Mucosa of descending colon (tissue), 3 donors: ENCODE results near the gene MTUS2. TPM values are rescaled to one million over a fixed set of nuclear protein-coding genes. Genes with fewer than 3 reads are reported as not detected.
"Not testable (repeated sequence)": the region's sequence is repeated elsewhere in the genome, so short reads cannot be mapped to it uniquely, and the experiment has no call there.

Experiments
- ATAC-seq: fragments of 200-7000 bp; cut with Tn5 transposase; one replicate; pipeline ENCODE4 v1.9.1; 2020; ENCODE audit warnings: mild to moderate bottlenecking, moderate library complexity
- DNase-seq, 3 donors: peaks; one replicate each; pipeline ENCODE4 v3.0.0-alpha.2; 2020
- H3K36me3 ChIP-seq: fragments of 200-600 bp; one replicate; pipeline ENCODE4 v1.8.0; 2021; ENCODE audit warnings: low read depth, mild to moderate bottlenecking
- H3K4me1 ChIP-seq: fragments of 200-600 bp; one replicate; pipeline ENCODE4 v1.8.0; 2021; ENCODE audit warnings: low read depth, mild to moderate bottlenecking
- H3K4me3 ChIP-seq: fragments of 200-600 bp; one replicate; pipeline ENCODE4 v1.8.0; 2021; ENCODE audit warnings: mild to moderate bottlenecking
- H3K9me3 ChIP-seq: fragments of 200-600 bp; one replicate; pipeline ENCODE4 v1.8.0; 2021; ENCODE audit warnings: mild to moderate bottlenecking
- CTCF ChIP-seq: fragments of 200-600 bp; IDR thresholded peaks from one replicate; pipeline ENCODE4 v1.8.0; 2022; ENCODE audit warnings: antibody characterized with exemption, mild to moderate bottlenecking
- intact Hi-C, 2 donors: fragments of 100-400 bp; cut with DNase I in 1 of 2; cut with micrococcal nuclease in 1 of 2; formaldehyde crosslinking; loops; one replicate each; pipeline versions ENCODE4 v1.11.0 to v1.11.1; 2022; cut with DNase I, micrococcal nuclease
- total RNA-seq, 3 donors: library from RNA; stranded (reverse); fragmentation: NEBNext Ultra II Directional in 2 of 3; extraction: Animal tissue kit (Norgen Biotek cat#: 25700) in 2 of 3; gene quantifications; one replicate each; pipeline versions ENCODE4 v1.2.1 to v1.2.4, GENCODE V29; 2021 to 2023
- donor health status: DM: no; HTN: no; CAD: no; lungs with moderate emphysema.
- donor health status: DM: no; HTN: no; CAD: no.
- donor health status: DM: no; HTN: yes; CAD: no.

The MTUS2 gene
- total RNA-seq, 3 donors from 2014 or later: 0.09 to 0.85 (median 0.60) TPM

GRCh38 chr13:29196409-29197074, 376.4 kb downstream of the MTUS2 start:
- intact Hi-C loops: no loop called here
- no peak overlapping the region for H3K4me3 ChIP-seq
- no peaks in the 10 kb centered on the region for H3K4me1 ChIP-seq
- TF ChIP-seq CTCF: no peak
- peaks cover 29% of the 10 kb centered on the region for H3K9me3 ChIP-seq
- no peak for DNase-seq
- ATAC-seq: no peak
- no peaks in the 10 kb centered on the region for H3K36me3 ChIP-seq

- H3K36me3 ChIP-seq, H3K4me1 ChIP-seq, intact Hi-C loops, H3K4me3 ChIP-seq, ATAC-seq, DNase-seq: not testable (repeated sequence)
- H3K9me3 ChIP-seq: peaks cover 28% of the 10 kb centered on the region
Observed at GRCh38 chr13:29202753-29203152, 382.6 kb downstream of the MTUS2 start.

GRCh38 chr13:29204651-29205050, 384.5 kb downstream of the MTUS2 start:
- H3K4me3 ChIP-seq: no peak overlapping the region
- no peaks in the 10 kb centered on the region for H3K4me1 ChIP-seq
- H3K36me3 ChIP-seq: no peaks in the 10 kb centered on the region
- peaks cover 23% of the 10 kb centered on the region for H3K9me3 ChIP-seq
- ATAC-seq (no peak), DNase-seq (no peak)
- no peak for TF ChIP-seq CTCF
- intact Hi-C loops: no loop called here

GRCh38 chr13:29210676-29211075, 390.5 kb downstream of the MTUS2 start:
- no peak for TF ChIP-seq CTCF
- peaks cover 16% of the 10 kb centered on the region for H3K9me3 ChIP-seq
- no peaks in the 10 kb centered on the region for H3K36me3 ChIP-seq
- intact Hi-C loops: no loop called here
- ATAC-seq (no peak), DNase-seq (no peak)
- no peaks in the 10 kb centered on the region for H3K4me1 ChIP-seq
- H3K4me3 ChIP-seq: no peak overlapping the region

- ATAC-seq, H3K36me3 ChIP-seq, DNase-seq, intact Hi-C loops, H3K4me3 ChIP-seq, H3K4me1 ChIP-seq: not testable (repeated sequence)
- H3K9me3 ChIP-seq: peaks cover 17% of the 10 kb centered on the region
Observed at GRCh38 chr13:29211162-29211561, 391.0 kb downstream of the MTUS2 start.

GRCh38 chr13:29222458-29222857, 402.3 kb downstream of the MTUS2 start:
- Histone ChIP-seq H3K4me3 (no peak overlapping the region), H3K9me3 (peaks cover 48% of the 10 kb centered on the region), H3K4me1 (no peaks in the 10 kb centered on the region), H3K36me3 (no peaks in the 10 kb centered on the region)
- ATAC-seq (no peak), DNase-seq (no peak)
- intact Hi-C loops: no loop called here
- TF ChIP-seq CTCF: no peak

GRCh38 chr13:29224206-29224605, 404.1 kb downstream of the MTUS2 start:
- no peak for DNase-seq
- intact Hi-C loops: no loop called here
- H3K4me3 ChIP-seq: no peak overlapping the region
- no peaks in the 10 kb centered on the region for H3K4me1 ChIP-seq
- ATAC-seq: no peak
- H3K36me3 ChIP-seq: no peaks in the 10 kb centered on the region
- H3K9me3 ChIP-seq: peaks cover 39% of the 10 kb centered on the region
- TF ChIP-seq CTCF: no peak
